Uterus (tissue), 2 donors: ENCODE measurements around the gene SLC5A4.

Source experiments
- POLR2A ChIP-seq, 2 donors: fragments of 450-650 bp; IDR thresholded peaks; one replicate each; pipeline ENCODE4 v1.6.1; 2016; ENCODE audit warnings: antibody characterized with exemption in 2 of 2, mild to moderate bottlenecking in 1 of 2, moderate library complexity in 1 of 2
- TF ChIP-seq, protein P1 (sequence below), 4 experiments: fragments of 200-600 bp in 2 of 4; fragments of 450-650 bp in 2 of 4; sonication (generic) in 2 of 4; IDR thresholded peaks; one replicate each; pipeline ENCODE4 v1.5.1; 2016 to 2019; ENCODE audit warnings: antibody characterized with exemption in 4 of 4, mild to moderate bottlenecking in 2 of 4, moderate library complexity in 1 of 4

DNA sequence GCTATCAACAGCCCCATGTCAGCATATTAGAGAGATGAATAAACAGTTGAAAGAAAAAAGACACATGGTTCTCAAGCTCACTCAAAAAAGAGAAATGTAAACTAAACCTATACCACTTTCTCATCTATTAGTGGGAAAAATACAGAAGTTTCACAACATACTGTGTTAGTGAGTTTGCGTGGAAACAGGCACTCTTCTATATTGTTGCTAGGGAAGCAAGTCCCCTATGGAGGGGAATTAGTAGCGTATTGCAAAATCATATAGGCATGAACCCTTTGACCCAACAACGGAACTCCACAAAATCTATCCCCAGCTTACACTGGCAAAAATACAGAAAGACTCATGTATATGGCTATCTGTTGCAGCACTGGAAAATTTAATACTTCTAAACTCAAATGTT lies 36.1 kb downstream of the SLC5A4 start:
- TF ChIP-seq, protein P1, sequence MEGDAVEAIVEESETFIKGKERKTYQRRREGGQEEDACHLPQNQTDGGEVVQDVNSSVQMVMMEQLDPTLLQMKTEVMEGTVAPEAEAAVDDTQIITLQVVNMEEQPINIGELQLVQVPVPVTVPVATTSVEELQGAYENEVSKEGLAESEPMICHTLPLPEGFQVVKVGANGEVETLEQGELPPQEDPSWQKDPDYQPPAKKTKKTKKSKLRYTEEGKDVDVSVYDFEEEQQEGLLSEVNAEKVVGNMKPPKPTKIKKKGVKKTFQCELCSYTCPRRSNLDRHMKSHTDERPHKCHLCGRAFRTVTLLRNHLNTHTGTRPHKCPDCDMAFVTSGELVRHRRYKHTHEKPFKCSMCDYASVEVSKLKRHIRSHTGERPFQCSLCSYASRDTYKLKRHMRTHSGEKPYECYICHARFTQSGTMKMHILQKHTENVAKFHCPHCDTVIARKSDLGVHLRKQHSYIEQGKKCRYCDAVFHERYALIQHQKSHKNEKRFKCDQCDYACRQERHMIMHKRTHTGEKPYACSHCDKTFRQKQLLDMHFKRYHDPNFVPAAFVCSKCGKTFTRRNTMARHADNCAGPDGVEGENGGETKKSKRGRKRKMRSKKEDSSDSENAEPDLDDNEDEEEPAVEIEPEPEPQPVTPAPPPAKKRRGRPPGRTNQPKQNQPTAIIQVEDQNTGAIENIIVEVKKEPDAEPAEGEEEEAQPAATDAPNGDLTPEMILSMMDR (IDR thresholded peaks at IDR 0.05): no peak
- TF ChIP-seq POLR2A (IDR thresholded peaks at IDR 0.05): no peak
